Measurements from ENCODE around the gene LRRC36. TPM values are rescaled to one million over a fixed set of nuclear protein-coding genes. Genes with fewer than 3 reads are reported as not detected.
A peak's percentile ranks its signal among the peaks of the same experiment; 100 is the strongest.

The LRRC36 gene
- total and polyA plus RNA-seq, 2 donors (not counting 3 experiments of a cell fraction or from before 2014, with no cell fraction given) = 0.30 to 2.0 TPM

- Histone ChIP-seq H3K4me3 (replicated peaks in 1 of 3; ENCODE audit: insufficient read depth in 1 of 3, low read depth in 1 of 3, low read length in 3 of 3) (no peak overlapping the region), H2AFZ (ENCODE audit: low read depth, low read length) (no peak overlapping the region), H3K79me2 (ENCODE audit: control insufficient read depth, insufficient read depth, low read length) (no peaks in the 10 kb centered on the region), H3K4me1 (ENCODE audit: control insufficient read depth, extremely low read depth, insufficient read depth, low read length) (no peaks in the 10 kb centered on the region), H3K4me2 (ENCODE audit: insufficient read depth, low read length) (no peak overlapping the region), H3K9ac (replicated peaks; ENCODE audit: extremely low read depth, insufficient read depth, low read length) (no peak overlapping the region), H4K20me1 (replicated peaks; ENCODE audit: control insufficient read depth, extremely low read depth, insufficient read depth, low read length) (no peaks in the 10 kb centered on the region), H3K27me3 (ENCODE audit: control insufficient read depth in 2 of 2, insufficient read depth in 2 of 2, low read length in 2 of 2) (no peaks in the 10 kb centered on the region), H3K9me1 (replicated peaks; ENCODE audit: control insufficient read depth, extremely low read depth, insufficient read depth, low read length) (no peaks in the 10 kb centered on the region), H3K9me3 (replicated peaks; ENCODE audit: control insufficient read depth, insufficient read depth, low read length) (no peaks in the 10 kb centered on the region), H3K27ac (ENCODE audit: insufficient read depth, low read depth, low read length) (no peak overlapping the region), H3K36me3 (ENCODE audit: control insufficient read depth in 2 of 2, extremely low read depth in 1 of 2, insufficient read depth in 2 of 2, low read length in 2 of 2) (no peaks in the 10 kb centered on the region)
- FAIRE-seq (no peak), DNase-seq (ENCODE audit: low read depth, low spot score) (peak; percentile 13)
- TF ChIP-seq MYC (IDR thresholded peaks at IDR 0.05; ENCODE audit: low read depth, low read length) = no peak
- TF ChIP-seq, protein P1, sequence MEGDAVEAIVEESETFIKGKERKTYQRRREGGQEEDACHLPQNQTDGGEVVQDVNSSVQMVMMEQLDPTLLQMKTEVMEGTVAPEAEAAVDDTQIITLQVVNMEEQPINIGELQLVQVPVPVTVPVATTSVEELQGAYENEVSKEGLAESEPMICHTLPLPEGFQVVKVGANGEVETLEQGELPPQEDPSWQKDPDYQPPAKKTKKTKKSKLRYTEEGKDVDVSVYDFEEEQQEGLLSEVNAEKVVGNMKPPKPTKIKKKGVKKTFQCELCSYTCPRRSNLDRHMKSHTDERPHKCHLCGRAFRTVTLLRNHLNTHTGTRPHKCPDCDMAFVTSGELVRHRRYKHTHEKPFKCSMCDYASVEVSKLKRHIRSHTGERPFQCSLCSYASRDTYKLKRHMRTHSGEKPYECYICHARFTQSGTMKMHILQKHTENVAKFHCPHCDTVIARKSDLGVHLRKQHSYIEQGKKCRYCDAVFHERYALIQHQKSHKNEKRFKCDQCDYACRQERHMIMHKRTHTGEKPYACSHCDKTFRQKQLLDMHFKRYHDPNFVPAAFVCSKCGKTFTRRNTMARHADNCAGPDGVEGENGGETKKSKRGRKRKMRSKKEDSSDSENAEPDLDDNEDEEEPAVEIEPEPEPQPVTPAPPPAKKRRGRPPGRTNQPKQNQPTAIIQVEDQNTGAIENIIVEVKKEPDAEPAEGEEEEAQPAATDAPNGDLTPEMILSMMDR (IDR thresholded peaks at IDR 0.05; ENCODE audit: extremely low read depth in 1 of 2, insufficient read depth in 1 of 2, low read depth in 1 of 2, low read length in 2 of 2) = peak; percentile 29 to 65
- intact Hi-C loops (cut with micrococcal nuclease) = no loop called here
- BruUV-seq (replicated peaks) = no TSS peak
- ChIA-PET CTCF (interaction anchor here (0.6 to 4.5 kb wide), 25 partner anchors 8 to 180 kb away, joined by 3 to 55 read pairs (median 4); partner anchors contain the start of genes ELMO3, KCTD19, LRRC36 and TMEM208), POLR2A (no interaction called here)
- dilution Hi-C loops (cut with MboI; ENCODE audit: extremely low pct_ligation_motif_present, low sequenced_read_pairs) = no loop called here
Observed at GRCh38 chr16:67284699-67285646, 41.6 kb upstream of the LRRC36 start.
